GM19238 (cell line): ENCODE data around the gene CLIC1.
"Not testable (repeated sequence)": the region's sequence is repeated elsewhere in the genome, so short reads cannot be mapped to it uniquely, and the experiment has no call there.

Source experiments
- DNase-seq: peaks from one replicate; pipeline ENCODE4 v3.0.0; 2011; ENCODE audit warnings: low spot score; ENCODE audit not compliant: insufficient read length

The CLIC1 gene

GRCh38 chr6:31723245-31723979 lies 12.9 kb downstream of the CLIC1 start, which contains the start of gene MPIG6B:
Gene MPIG6B, plus strand, starts transcription at chr6:31723373. Its CDS starts 11 bp downstream, at chr6:31723384.
- DNase-seq: no peak

- no peak for DNase-seq
Observed at GRCh38 chr6:31722173-31722572, 14.2 kb downstream of the CLIC1 start.

GRCh38 chr6:31721351-31722020 lies 14.8 kb downstream of the CLIC1 start, which contains the start of gene LY6G6C:
Gene LY6G6C, minus strand, starts transcription at chr6:31721746. Its CDS starts 67 bp downstream, at chr6:31721679.
- DNase-seq: no peak

- DNase-seq: no peak
Observed at GRCh38 chr6:31720196-31720770, 16.0 kb downstream of the CLIC1 start.

- no peak for DNase-seq
Observed at GRCh38 chr6:31719001-31719400, 17.3 kb downstream of the CLIC1 start.

GRCh38 chr6:31718265-31718664 lies 18.1 kb downstream of the CLIC1 start:
- DNase-seq: no peak

- DNase-seq: no peak
Observed at GRCh38 chr6:31717499-31718222, 18.7 kb downstream of the CLIC1 start.

- DNase-seq: no peak
Observed at GRCh38 chr6:31715022-31715958, 21.0 kb downstream of the CLIC1 start, which contains the start of gene LY6G6D. Gene LY6G6D, plus strand, starts transcription at chr6:31715348. Its CDS starts 8 bp downstream, at chr6:31715356.

GRCh38 chr6:31713991-31714684 lies 22.2 kb downstream of the CLIC1 start:
- no peak for DNase-seq

- DNase-seq: no peak
Observed at GRCh38 chr6:31713465-31713864, 22.9 kb downstream of the CLIC1 start.

GRCh38 chr6:31712296-31712695 lies 24.0 kb downstream of the CLIC1 start:
- no peak for DNase-seq

GRCh38 chr6:31711233-31711632 lies 25.1 kb downstream of the CLIC1 start:
- DNase-seq: no peak

- DNase-seq: no peak
Observed at GRCh38 chr6:31710523-31711219, 25.7 kb downstream of the CLIC1 start.

- DNase-seq: not testable (repeated sequence)
Observed at GRCh38 chr6:31709157-31709556, 27.2 kb downstream of the CLIC1 start.

- DNase-seq: no peak
Observed at GRCh38 chr6:31708224-31708623, 28.1 kb downstream of the CLIC1 start.

GRCh38 chr6:31707701-31708100 lies 28.6 kb downstream of the CLIC1 start:
- DNase-seq: no peak

GRCh38 chr6:31706599-31706998 lies 29.7 kb downstream of the CLIC1 start, which contains the start of gene LY6G6F:
Gene LY6G6F, plus strand, starts transcription at chr6:31706866. Its CDS starts 41 bp downstream, at chr6:31706907.
- DNase-seq: no peak

- no peak for DNase-seq
Observed at GRCh38 chr6:31705931-31706330, 30.4 kb downstream of the CLIC1 start.
